Erythroblast (primary cell): ENCODE measurements around the gene LSM2.
A peak's percentile ranks its signal among the peaks of the same experiment; 100 is the strongest.
"Not testable (repeated sequence)": the region's sequence is repeated elsewhere in the genome, so short reads cannot be mapped to it uniquely, and the experiment has no call there.

Experiments used
- DNase-seq, 2 experiments: peaks; one replicate each; lab custom pipeline; 2025; lab: John Stamatoyannopoulos, UW
- GATA1 ChIP-seq: IDR thresholded peaks from 2 replicates; pipeline ENCODE4 v1.6.1; 2011; ENCODE audit warnings: low read depth, mild to moderate bottlenecking, control low read depth, low read length, moderate library complexity
- POLR2A ChIP-seq: IDR thresholded peaks from 2 replicates; pipeline ENCODE4 v1.6.1; 2011; ENCODE audit warnings: mild to moderate bottlenecking, low read length

The LSM2 gene

DNA sequence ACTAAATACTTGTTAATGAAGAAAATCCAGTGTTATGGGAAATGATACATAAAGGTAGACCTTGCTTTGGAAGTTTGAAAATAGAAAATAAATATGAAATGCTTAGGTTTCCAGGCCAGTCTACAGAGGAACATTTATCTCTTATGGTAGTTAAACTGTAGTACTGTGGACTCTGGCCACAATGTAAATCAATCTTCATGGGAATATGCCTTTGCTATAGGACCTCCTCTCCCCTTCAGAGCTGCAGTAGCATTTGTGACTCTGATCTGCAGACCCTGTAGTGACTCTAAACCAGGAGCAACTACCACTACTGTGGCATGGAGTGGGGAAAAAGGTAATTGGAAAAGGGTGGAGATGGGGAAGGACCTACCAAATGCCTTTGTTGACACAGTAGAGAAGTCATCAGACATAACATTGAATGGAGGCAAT lies 13.1 kb upstream of the LSM2 start:
- no peak for DNase-seq

DNA sequence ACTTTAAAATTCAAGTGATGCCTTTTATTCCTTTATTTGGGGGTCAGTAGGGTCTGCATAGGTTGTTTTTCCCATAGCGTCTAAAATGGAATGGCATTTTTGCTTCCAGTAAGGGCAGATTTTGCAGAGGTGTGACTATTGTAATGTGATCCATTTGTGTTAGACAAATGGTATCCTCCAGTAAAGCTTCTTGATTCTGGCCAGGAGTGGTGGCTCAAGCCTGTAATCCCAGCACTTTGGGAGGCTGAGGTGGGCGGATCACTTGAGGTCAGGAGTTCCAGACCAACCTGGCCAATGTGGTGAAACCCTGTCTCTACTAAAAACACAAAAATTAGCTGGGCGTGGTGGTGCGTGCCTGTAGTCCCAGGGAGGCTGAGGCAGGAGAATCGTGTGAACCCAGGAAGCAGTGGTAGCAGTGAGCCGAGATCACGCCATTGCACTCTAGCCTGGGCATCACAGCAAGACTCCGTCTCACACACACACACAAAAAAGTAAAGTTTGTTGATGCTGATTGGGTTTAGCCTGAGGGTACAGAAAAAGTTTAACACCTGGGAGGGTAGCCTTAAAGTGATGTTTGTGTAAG lies 11.3 kb upstream of the LSM2 start:
- not testable (repeated sequence) for DNase-seq

More for the DNA sequence above, 13.1 kb upstream of the LSM2 start:
- TF ChIP-seq GATA1 (no peak), POLR2A (no peak)

DNA sequence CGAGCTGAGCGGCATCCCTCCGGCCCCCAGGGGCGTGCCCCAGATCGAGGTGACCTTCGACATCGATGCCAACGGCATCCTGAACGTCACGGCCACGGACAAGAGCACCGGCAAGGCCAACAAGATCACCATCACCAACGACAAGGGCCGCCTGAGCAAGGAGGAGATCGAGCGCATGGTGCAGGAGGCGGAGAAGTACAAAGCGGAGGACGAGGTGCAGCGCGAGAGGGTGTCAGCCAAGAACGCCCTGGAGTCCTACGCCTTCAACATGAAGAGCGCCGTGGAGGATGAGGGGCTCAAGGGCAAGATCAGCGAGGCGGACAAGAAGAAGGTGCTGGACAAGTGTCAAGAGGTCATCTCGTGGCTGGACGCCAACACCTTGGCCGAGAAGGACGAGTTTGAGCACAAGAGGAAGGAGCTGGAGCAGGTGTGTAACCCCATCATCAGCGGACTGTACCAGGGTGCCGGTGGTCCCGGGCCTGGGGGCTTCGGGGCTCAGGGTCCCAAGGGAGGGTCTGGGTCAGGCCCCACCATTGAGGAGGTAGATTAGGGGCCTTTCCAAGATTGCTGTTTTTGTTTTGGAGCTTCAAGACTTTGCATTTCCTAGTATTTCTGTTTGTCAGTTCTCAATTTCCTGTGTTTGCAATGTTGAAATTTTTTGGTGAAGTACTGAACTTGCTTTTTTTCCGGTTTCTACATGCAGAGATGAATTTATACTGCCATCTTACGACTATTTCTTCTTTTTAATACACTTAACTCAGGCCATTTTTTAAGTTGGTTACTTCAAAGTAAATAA lies 10.6 kb upstream of the LSM2 start:
- DNase-seq: not testable (repeated sequence)

DNA sequence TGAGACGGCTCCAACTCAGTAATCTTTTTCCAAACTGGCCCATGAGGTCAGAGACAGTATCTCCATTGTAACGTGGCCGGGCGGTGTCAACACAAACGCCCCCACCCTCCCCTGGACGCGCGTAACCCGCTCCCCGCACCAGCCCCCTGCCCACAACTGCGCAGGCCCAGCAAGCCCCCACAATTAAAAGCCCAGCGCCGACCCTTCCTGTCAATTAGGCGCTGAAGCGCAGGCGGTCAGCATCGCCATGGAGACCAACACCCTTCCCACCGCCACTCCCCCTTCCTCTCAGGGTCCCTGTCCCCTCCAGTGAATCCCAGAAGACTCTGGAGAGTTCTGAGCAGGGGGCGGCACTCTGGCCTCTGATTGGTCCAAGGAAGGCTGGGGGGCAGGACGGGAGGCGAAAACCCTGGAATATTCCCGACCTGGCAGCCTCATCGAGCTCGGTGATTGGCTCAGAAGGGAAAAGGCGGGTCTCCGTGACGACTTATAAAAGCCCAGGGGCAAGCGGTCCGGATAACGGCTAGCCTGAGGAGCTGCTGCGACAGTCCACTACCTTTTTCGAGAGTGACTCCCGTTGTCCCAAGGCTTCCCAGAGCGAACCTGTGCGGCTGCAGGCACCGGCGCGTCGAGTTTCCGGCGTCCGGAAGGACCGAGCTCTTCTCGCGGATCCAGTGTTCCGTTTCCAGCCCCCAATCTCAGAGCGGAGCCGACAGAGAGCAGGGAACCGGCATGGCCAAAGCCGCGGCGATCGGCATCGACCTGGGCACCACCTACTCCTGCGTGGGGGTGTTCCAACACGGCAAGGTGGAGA lies 8.5 kb upstream of the LSM2 start, which contains the start of the genes HSPA1A and HSPA1L:
HSPA1A (plus strand) TSS at position 519 of the 814 bp plus-strand sequence; CDS start at position 733, 214 bp downstream.
HSPA1L (minus strand) TSS at position 259 of the 814 bp plus-strand sequence. CDS start 3,311 bp downstream, outside the sequence.
- peak; percentile 83 to 87 for DNase-seq
- peak; percentile 92 for TF ChIP-seq POLR2A
- no peak for TF ChIP-seq GATA1

DNA sequence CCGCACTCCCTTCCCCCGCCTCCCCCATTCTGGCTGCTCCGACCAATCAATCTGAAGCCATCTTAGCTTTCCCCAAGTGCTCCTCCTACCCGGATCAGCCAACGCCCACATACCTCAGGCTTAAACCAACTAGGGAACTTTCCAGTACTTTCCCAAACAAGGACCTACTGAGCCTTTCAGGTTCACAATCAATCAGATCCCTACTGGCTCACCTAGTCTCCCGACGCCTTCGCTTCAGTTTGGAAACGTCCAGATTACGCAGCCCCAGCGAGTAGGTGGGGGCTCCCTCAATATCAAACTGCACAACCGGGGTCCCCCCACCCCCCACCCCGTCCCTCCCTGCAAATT lies 7.9 kb upstream of the LSM2 start:
- DNase-seq: peak; percentile 77 to 78
- TF ChIP-seq POLR2A (no peak), GATA1 (no peak)

DNA sequence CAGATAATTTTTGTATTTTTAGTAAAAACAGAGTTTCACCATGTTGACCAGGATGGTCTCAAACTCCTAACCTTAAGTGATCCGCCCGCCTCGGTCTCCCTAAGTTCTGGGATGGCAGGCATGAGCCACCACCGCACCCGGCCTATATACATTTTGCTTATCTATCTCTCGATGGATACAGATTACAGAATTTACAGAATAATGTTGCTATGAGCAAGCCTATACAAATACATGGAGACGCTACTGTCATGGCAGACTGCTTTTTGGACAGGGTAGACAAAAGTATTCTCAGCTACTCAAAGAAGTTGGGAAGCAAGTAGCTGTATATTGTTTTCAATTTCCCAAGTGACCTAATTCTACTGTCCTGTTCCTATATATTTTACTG lies 6.7 kb upstream of the LSM2 start:
- DNase-seq: no peak
- TF ChIP-seq POLR2A (no peak), GATA1 (no peak)

DNA sequence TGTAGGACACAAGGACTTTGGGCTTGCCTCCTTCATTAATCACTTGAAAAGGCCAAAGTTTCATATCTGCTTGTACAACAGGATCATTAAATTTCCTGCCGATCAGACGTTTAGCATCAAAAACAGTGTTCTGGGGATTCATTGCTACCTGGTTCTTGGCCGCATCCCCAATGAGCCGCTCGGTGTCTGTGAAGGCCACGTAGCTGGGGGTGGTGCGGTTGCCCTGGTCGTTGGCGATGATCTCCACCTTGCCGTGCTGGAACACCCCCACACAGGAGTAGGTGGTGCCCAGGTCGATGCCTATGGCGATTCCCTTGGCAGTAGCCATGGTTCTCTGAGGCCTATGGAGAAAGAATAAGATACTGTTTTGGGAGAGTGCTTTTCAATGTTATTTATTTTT lies 4.9 kb upstream of the LSM2 start:
- no peak for TF ChIP-seq POLR2A
- TF ChIP-seq GATA1: no peak
- DNase-seq: no peak

DNA sequence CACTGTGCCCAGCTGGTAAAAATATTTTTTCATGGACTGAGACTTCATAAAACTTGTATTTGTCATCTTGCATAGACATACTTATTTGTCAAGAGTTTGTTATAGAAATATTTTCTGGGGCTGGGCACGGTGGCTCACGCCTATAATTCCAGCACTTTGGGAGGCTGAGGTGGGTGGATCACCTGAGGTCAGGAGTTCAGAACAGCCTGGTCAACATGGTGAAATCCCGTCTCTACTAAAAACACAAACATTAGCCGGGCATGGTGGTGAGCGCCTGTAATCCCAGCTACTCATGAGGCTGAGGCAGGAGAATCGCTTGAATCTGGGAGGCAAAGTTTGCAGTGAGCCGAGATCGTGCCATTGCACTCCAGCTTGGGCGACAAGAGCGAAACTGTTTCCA lies 1.8 kb upstream of the LSM2 start:
- not testable (repeated sequence) for DNase-seq

DNA sequence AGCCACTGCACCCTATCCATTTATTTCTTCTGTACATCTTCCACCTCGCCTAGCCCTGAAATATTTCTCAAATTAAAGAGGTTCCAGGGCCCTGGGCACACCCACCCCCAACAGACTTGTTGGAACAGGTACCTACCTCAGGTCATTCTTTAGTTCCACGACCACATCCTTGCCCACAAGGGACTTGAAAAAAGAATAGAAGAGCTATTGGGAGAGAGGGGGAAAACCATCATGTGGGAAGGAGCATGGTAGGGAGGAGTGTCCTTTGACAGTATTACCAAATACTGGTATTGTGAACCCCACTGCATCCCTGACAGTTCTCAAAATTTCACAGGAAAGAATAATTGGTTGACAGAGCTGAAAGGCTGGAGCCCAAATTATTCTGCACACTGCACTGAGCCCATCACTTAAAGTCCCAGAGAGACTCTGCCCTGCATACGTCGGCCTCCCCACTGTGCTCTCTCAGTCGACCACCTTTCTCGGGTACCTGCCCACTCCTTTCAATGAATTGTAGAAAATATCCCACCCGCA lies 762 bp downstream of the LSM2 start:
- TF ChIP-seq GATA1: no peak
- TF ChIP-seq POLR2A: no peak
- no peak for DNase-seq

DNA sequence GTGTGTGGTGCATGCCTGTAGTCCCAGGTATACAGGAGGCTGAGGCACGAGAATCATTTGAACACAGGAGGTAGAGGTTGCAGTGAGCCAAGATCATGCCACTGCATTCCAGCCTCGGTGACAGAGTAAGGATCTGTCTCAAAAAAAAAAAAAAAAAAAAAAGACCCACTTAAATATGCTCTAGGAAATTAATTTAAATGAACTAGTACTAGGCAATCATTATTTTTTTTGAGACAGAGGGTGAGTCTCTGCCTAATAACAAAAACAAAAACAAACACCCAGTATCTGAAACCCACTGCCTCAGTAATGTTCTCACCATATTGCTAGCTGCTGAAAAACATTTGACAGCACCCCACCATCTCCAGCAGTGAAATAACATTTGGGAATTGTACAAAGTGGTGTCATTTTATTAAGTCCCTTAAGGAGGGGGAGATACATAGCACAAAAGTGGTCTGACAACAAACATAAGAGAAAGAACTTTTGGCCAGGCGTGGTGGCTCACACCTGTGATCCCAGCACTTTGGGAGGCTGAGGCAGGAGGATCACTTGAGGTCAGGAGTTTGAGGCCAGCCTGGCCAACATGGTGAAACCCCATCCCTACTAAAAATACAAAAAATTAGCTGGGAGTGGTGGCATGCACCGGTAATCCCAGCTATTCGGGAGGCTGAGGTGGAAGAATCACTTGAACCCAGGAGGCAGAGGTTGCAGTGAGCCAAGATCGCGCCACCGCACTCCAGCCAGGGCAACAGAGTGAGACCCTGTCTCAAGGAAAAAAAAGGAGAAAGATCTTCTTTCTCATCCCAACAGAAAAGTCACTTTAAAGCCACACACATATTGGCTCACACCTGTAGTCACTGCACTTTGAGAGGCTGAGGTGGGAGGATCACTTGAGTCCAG lies 5.5 kb downstream of the LSM2 start:
- DNase-seq: not testable (repeated sequence)

GRCh38 chr6:31799781-31800180 lies 7.0 kb downstream of the LSM2 start:
- DNase-seq: no peak
- TF ChIP-seq POLR2A (no peak), GATA1 (no peak)

DNA sequence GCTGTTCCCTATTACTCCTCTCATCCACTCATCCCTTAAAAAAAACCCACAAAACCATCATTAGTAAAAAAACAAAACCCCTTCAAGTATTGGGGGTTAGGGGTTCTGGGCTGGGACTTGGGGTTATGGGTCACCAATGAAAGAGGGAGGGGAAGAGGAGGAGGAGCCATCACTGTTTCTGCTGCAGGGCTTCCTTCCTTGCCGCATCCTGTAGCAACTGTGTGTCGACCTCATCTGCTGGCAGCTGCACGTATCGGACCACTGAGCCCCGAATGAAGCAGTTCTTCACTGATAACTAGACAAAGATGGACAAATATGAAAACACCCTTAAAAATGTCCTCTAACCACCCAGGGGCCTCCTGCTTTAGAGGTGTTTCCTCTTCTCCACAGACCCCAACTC lies 9.2 kb downstream of the LSM2 start:
- TF ChIP-seq GATA1 (no peak), POLR2A (no peak)
- no peak for DNase-seq

DNA sequence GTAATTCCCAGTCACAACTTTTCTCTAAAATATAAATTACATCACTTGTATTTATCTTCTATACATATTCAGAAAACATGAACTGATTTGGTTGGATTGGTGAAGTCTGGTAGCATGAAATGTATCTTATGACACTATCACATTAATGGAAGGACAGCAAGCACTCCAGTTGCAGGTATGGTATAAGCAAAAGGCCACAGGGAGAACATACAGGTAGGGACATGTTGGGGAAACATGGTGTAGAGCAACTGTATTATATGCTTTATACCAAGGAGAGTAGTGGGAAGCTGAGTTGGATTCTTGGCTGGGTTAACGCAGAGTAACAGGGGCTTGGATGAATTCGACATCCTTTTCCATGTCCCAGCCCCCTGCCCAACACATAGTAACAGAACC lies 9.8 kb downstream of the LSM2 start:
- no peak for TF ChIP-seq GATA1
- no peak for TF ChIP-seq POLR2A
- no peak for DNase-seq
